NCI-H2227 treated with DMSO at 0.1 percent for 48 hours (cell line): ENCODE results near the gene WDR5.

Experiments
- DNase-seq: peaks from one replicate; lab custom pipeline; 2025; lab: John Stamatoyannopoulos, UW

WDR5 gene

GRCh38 chr9:134189145-134189469 lies 53.2 kb downstream of the WDR5 start:
- DNase-seq = peak; percentile 41

- peak; percentile 29 for DNase-seq
Measured at GRCh38 chr9:134189470-134190231, 53.8 kb downstream of the WDR5 start.

GRCh38 chr9:134190232-134191121 lies 54.6 kb downstream of the WDR5 start:
- DNase-seq = no peak

- DNase-seq = no peak
Measured at GRCh38 chr9:134191455-134192209, 55.8 kb downstream of the WDR5 start.

GRCh38 chr9:134192311-134192950 lies 56.5 kb downstream of the WDR5 start:
- no peak for DNase-seq

GRCh38 chr9:134192951-134193731 lies 57.3 kb downstream of the WDR5 start:
- peak; percentile 0 for DNase-seq

GRCh38 chr9:134193912-134194535 lies 58.1 kb downstream of the WDR5 start:
- DNase-seq = no peak

- no peak for DNase-seq
Measured at GRCh38 chr9:134195558-134195957, 59.7 kb downstream of the WDR5 start.

GRCh38 chr9:134196911-134197310 lies 61.0 kb downstream of the WDR5 start:
- DNase-seq = no peak

GRCh38 chr9:134198791-134199190 lies 62.9 kb downstream of the WDR5 start:
- DNase-seq = no peak

- no peak for DNase-seq
Measured at GRCh38 chr9:134200730-134201129, 64.8 kb downstream of the WDR5 start.

- DNase-seq = no peak
Measured at GRCh38 chr9:134203224-134203623, 67.3 kb downstream of the WDR5 start.

GRCh38 chr9:134204041-134204440 lies 68.2 kb downstream of the WDR5 start:
- DNase-seq = no peak

GRCh38 chr9:134204991-134205578 lies 69.2 kb downstream of the WDR5 start:
- no peak for DNase-seq

GRCh38 chr9:134205672-134206310 lies 69.9 kb downstream of the WDR5 start:
- DNase-seq = peak; percentile 52

- DNase-seq = no peak
Measured at GRCh38 chr9:134206311-134207300, 70.7 kb downstream of the WDR5 start.

GRCh38 chr9:134208310-134208841 lies 72.5 kb downstream of the WDR5 start:
- no peak for DNase-seq

- DNase-seq = no peak
Measured at GRCh38 chr9:134208981-134209725, 73.3 kb downstream of the WDR5 start.
